OCI-LY3 (cell line): ENCODE data around the gene METAP2.

ENCODE experiments used
- EZH2phosphoT487 ChIP-seq: fragments of 200-600 bp; shearing (Covaris generic); IDR thresholded peaks from 2 replicates; pipeline ENCODE4 v1.6.1; 2018; ENCODE audit warnings: antibody characterized with exemption, mixed run types, low read depth
- TF ChIP-seq, protein P1 (sequence below): fragments of 200-600, 300-600 bp; sonication (generic); IDR thresholded peaks from 2 replicates; pipeline ENCODE4 v1.5.1; 2014; ENCODE audit warnings: antibody characterized with exemption, low read length, low read depth

DNA sequence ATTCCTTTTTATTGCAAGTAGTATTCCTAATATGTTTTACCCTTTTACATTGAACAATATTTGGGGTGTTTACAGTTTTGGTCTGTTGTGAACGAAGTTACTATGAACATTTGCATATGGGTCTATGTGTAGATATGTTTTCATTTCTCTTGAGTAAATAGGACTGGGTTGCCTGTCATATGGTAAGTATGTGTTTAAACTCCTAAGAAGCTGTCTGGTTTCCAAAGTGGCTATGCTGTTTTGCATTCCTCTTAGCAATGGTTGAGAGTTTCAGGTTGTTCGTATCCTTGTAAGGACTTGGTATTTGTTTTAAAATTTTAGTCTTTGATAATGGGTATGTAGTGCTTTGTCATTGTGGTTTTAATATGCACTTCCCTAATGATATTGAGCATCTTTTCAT, 6.3 kb downstream of the METAP2 start:
- TF ChIP-seq, protein P1, sequence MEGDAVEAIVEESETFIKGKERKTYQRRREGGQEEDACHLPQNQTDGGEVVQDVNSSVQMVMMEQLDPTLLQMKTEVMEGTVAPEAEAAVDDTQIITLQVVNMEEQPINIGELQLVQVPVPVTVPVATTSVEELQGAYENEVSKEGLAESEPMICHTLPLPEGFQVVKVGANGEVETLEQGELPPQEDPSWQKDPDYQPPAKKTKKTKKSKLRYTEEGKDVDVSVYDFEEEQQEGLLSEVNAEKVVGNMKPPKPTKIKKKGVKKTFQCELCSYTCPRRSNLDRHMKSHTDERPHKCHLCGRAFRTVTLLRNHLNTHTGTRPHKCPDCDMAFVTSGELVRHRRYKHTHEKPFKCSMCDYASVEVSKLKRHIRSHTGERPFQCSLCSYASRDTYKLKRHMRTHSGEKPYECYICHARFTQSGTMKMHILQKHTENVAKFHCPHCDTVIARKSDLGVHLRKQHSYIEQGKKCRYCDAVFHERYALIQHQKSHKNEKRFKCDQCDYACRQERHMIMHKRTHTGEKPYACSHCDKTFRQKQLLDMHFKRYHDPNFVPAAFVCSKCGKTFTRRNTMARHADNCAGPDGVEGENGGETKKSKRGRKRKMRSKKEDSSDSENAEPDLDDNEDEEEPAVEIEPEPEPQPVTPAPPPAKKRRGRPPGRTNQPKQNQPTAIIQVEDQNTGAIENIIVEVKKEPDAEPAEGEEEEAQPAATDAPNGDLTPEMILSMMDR = no peak
- no peak for TF ChIP-seq EZH2phosphoT487
